HG03558 (cell line): Measurements from ENCODE around the gene DOCK6.

ENCODE experiments used
- ATAC-seq: cut with Tn5 transposase; IDR thresholded peaks from one replicate; pipeline ENCODE4 v1.9.1; 2021; ENCODE audit warnings: moderate number of reproducible peaks; ENCODE audit not compliant: unreplicated experiment; ENCODE audit errors: extremely low read depth

Gene DOCK6, protein sequence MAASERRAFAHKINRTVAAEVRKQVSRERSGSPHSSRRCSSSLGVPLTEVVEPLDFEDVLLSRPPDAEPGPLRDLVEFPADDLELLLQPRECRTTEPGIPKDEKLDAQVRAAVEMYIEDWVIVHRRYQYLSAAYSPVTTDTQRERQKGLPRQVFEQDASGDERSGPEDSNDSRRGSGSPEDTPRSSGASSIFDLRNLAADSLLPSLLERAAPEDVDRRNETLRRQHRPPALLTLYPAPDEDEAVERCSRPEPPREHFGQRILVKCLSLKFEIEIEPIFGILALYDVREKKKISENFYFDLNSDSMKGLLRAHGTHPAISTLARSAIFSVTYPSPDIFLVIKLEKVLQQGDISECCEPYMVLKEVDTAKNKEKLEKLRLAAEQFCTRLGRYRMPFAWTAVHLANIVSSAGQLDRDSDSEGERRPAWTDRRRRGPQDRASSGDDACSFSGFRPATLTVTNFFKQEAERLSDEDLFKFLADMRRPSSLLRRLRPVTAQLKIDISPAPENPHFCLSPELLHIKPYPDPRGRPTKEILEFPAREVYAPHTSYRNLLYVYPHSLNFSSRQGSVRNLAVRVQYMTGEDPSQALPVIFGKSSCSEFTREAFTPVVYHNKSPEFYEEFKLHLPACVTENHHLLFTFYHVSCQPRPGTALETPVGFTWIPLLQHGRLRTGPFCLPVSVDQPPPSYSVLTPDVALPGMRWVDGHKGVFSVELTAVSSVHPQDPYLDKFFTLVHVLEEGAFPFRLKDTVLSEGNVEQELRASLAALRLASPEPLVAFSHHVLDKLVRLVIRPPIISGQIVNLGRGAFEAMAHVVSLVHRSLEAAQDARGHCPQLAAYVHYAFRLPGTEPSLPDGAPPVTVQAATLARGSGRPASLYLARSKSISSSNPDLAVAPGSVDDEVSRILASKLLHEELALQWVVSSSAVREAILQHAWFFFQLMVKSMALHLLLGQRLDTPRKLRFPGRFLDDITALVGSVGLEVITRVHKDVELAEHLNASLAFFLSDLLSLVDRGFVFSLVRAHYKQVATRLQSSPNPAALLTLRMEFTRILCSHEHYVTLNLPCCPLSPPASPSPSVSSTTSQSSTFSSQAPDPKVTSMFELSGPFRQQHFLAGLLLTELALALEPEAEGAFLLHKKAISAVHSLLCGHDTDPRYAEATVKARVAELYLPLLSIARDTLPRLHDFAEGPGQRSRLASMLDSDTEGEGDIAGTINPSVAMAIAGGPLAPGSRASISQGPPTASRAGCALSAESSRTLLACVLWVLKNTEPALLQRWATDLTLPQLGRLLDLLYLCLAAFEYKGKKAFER (N-terminal part only)

DNA sequence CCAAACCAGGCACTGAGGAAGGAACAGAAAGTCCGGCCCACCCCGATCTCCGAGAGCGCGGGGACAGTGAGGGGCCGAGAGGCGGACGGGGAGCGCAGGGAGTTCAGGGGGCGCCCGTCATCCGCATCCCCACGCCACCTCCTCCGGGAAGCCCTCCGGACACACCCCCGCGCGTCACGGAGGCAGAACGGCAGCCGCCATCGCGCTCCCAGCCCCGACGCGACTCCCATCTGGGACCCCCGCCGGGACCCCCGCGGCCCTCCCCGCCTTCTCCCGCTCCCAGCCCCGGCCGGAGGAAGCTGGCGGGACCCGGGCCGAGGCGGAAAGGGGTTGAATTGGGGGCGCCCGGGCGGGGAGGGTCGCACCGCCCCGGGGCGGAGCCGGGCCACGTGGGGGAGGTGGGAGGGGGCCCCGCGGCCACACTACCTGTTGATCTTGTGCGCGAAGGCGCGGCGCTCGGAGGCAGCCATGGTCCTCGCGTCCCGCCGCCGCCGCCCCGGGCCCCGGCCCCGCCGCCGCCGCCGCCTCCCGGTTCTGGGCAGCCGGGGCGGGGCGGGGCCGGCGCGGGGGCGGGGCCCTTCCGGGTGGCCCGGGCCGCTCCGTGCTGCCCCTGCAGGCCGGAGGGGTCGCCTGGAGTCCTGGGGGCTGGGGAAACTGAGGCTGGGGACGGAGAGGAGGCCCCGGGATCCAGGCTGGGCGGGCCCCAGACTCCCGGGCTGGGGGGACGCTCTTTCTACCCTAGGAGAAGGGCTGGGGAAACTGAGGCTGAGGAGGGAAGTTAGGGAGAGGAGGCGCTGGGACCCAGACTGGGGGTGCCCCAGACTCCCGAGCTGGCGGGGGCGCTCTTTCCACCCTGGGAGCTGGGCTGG, at the start of gene DOCK6:
TSS of gene DOCK6 (minus strand) at position 554 of the 869 bp plus-strand sequence. CDS start at position 470, 84 bp downstream.
- ATAC-seq, result no peak

DNA sequence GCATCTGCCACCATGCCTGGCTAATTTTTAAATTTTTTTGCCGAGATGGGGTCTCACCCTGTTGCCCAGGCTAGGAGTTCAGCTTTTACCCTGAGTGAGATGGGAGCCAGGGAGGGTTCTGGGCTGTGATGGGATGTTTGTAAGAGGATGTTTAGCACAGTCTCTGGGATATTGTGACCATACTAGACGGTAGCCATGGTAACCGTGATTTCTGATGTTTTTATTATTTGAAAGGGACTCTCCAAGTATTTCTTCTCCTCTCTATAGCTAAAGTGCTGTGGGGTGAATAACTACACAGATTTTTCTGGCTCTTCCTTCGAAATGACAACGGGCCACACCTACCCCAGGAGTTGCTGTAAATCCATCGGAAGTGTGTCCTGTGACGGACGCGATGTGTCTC, 44.0 kb upstream of the DOCK6 start:
- no peak for ATAC-seq

DNA sequence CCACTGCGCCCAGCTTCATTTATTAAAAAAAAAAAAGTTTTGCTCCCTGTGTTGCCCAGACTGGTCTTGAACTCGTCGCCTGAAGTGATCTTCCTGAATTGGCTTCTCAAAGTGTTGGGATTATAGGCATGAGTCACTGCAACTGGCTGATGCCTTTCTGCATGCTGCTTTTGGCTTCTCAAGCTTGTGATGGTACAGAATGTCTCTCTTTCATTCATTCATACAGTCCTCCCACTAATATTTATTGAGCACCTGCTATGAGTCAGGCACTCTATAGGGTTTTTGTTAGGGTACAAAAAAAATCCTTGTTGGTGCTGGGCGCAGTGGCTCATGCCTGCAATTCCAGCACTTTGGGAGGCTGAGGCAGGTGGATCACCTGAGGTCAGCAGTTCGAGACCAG, 42.6 kb upstream of the DOCK6 start:
- no peak for ATAC-seq

DNA sequence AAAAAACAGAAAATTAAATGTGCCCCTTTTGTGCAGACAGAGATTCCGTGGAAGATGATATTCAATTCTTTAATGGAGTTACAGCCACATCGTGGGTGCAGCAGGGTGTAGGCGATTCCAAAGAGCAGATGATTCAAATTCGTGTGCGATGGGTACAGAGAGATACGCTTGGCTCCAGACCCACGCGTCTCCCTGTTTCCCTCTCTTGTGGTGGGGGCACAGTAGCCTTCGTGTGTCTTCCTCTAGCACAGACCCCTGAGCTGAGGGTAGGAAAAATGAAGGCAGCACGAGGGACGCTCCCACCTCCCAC, 38.4 kb upstream of the DOCK6 start:
- no peak for ATAC-seq

DNA sequence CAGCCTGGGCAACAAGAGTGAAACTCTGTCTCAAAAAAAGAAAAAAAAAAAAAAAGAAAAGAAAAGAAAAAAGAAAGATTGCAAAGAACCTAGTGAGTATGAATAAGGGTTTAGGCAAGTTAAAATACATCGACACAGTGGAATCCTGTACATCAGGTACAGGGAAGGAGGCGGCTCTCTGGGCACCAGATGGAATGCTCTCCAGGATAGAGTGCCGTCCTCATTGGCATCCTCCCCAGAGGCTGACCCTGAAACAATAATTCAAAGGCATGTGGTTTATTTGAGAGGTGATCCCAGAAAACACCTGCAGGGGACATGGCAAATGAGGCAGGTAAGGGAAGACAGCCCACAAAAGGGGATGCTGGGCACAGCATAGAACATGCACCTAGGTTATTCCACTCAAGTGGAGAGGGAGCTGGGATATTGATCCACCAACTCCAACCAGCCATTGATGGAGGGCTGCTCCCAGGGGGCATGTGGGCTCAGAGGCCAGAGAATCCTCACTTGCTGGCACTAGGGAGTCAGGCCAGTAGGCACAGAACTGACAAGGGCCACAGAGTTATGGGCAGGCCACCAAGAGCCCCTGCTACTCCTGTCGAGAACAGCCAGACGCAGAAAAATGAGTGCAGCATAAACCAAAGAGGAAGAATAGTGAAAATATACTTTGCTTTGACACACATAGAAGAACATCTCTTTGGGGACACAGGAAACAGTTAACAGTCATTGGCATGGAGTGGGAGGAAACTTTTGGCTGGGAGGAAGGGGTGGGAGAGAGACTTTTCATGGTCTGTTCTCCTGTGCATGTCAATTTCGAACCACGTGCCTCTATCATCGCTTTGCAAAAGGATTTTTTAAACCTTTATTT, 37.9 kb upstream of the DOCK6 start:
- no peak for ATAC-seq

DNA sequence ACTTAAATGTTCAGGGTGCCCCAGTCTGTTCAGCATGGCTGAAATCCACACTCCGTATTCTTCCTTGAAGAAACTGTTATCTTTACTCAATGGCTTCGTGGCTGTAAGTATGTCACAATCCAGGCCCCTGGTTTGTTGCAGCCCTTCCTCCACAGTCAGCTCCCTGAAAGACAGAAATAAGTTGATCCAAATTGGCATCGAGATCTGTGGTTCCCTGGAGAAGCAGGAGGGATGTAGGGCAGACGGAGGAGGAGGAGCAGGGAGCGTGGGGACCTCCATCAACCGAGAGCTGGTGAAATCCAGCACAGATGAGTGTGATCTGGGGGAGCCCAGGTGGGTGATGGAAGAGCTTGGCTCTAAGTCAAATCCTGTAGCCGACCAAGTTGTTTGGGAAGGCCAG, 33.9 kb upstream of the DOCK6 start:
- no peak for ATAC-seq

DNA sequence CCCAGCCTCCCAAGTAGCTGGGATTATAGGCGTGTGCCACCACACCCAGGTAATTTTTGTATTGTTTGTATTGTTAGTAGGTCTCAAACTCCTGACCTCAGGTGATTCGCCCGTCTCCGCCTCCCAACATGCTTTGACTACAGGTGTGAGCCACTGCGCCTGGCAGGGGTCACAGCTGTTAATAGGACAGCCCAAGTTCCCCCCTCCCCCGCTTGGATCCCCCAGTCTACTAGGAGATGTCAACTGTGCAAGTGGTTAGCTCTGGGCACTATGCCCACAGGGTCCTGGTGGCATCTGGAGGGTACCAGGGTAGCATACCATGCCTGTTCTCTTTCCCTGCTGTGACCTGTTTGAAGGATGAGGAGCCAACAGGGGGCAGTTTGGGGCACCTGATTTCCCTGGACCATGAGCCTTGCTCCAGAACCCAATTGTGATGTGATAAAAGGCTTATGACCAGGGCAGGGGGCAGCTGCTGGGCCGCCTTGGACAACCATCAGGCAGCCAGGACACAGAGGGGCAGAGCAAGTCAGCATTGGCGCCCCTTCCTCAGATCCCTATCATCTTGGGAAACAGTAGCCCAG, 33.4 kb upstream of the DOCK6 start, which contains the start of gene TSPAN16:
TSS of gene TSPAN16 (plus strand) at position 496 of the 581 bp plus-strand sequence. CDS start 138 bp downstream, outside the sequence.
- ATAC-seq, result no peak

DNA sequence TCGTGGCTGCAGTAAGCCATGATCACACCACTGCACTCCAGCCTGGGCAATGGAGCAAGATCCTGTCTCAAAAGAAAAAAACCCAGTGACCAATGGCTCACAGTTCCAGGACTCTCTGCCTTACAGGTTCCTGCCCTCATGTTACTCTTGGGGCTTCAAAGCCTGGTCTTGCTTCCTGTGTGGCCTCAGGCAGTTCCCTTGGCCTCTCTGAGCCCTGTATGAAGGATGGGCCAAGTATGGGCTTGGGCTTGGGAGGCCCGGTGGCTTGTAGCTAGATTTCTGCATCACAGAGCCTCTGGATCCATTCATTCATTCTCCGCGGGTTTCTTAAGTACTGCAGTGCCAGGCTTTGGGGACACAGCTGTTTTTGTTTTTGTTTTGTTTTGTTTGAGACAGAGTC, 32.9 kb upstream of the DOCK6 start:
- no peak for ATAC-seq

DNA sequence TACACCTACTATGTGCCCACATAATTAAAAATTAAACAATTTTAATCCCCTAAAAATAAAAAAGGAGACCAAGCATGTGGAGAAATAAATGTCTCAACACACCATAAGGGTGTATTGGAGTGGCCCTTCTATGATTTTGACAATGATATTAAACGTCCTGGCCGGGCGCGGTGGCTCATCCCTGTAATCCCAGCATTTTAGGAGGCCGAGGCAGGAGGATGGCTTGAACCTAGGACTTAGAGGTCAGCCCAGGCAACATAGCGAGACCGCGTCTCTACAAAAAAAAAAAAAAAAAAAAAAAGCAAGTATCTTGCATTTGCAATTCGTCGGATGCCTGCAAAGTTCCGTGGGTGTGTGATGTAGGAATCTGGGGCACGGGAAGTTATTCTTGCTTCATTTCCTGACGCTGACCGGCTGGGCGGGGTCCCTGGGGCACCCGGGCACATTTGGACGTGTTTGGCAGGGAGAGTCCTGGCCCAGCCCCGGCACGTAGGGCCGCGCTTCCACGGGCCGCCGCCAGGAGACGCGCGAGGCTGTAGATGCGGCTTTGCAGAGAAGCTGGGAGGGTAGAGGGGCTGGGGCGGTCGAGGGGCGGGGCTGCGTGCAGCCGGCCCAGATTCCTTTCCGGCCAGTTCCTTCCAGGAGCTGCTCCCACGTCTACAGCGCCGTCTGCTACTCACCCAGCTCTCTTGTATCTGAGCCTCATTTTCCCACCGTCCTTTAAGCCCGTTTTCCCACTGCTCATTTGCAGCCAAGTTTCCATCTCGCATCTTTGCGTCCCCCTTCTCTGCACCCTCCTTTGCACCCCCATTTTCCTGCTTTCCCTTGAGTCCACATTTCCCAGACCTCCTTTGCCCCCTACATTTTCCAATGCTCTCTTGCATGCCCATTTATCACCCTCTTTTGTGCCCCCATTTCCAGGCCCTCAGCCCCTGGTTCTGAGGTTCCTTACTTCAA, 31.4 kb upstream of the DOCK6 start:
- ATAC-seq, result no peak

DNA sequence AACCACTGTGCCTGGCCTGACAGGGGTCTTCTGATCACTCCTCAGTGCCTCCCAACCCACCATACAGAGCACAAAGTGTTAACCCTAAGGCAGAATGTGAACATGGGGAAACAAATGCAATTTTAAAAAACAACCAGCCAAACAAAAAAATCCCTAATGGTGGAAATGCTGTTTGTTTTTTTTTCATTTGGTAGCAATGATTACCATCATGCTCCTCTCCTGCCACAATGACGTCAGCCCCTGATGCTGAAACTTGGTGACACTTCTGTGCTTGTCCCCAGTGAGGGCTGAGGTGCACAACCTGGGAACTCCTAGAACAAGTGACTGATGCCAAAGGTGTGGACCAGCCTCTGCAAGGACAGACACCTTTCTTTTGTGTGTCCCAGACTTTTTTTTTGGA, 29.7 kb upstream of the DOCK6 start:
- no peak for ATAC-seq

DNA sequence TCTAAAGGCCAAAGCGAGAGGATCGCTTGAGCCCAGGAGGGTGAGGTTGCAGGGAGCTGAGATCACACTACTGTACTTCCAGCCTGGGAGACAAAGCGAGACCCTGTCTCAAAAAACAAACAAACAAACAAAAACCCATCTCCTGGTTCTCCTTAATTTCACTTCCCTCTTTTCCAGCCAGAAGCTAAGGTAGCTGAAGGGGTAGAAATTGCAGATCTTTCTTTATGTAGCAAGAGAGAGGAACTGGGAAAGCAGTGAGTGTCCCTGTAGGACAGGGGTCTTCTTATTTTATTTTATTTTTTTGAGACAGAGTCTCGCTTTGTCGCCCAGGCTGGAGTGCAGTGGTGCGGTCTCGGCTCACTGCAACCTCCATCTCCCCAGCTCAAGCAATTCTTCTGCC, 29.1 kb upstream of the DOCK6 start:
- no peak for ATAC-seq

DNA sequence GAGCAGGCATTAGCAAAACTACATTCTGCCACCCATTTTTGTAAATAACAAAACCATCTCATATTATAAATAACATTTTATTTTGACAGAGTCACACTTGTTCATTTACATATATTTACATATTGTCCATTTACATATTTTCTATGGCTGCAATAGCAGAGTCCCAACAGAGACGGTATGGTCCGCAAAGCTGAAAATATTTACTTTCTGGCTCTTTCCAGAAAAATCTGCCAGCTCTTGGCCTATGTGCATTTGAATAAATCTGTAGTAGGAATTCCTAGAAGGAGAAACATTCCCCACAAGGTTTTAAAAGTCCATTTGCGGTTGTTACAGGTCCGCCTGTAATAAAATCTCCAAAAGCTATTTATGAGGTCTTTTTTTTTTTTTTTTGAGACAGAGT, 27.9 kb upstream of the DOCK6 start:
- no peak for ATAC-seq

DNA sequence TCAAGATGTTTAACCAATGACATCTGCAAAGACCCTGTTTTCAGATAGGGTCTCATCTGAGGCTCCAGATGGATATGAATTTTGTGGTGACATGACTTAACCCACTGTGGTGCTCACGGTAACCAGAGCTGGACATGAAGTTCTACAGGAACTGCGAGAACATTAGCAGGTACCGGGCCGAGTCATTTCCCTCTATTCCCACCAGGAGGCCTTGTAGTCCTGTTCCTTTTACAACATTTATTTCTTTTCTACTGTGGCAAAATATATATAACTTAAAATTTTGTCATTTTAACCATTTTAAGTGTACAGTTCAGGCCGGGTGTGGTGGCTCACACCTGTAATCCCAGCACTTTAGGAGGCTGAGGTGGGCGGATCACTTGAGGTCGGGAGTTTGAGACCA, 26.0 kb upstream of the DOCK6 start:
- no peak for ATAC-seq

DNA sequence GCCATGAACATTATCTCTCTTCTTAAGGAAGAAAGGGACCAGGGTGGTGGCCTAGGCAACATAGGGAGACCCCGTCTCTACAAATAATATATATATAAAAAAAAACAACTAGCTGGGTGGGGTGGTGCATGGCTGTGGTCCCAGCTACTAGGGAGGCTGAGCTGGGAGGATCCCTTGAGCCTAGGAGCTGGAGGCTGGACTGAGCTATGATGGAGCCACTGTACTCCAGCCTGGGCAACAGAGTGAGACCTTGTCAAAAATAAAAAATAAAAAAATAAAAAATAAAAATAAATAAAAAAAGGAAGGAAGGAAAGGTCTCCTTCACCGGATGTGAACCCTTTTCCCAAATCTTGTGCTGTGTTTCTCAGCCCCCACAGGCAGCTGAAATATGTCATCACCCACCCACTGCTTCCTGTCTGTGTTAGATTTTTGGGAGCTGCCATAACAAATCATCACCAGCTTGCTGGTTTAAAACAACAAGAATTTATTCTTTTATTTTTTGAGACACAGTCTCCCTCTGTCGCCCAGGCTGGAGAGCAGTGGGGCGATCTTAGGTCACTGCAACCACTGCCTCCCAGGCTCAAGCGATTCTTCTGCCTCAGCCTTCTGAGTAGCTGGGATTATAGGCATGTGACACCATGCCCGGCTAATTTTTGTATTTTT, 24.1 kb upstream of the DOCK6 start:
- no peak for ATAC-seq

DNA sequence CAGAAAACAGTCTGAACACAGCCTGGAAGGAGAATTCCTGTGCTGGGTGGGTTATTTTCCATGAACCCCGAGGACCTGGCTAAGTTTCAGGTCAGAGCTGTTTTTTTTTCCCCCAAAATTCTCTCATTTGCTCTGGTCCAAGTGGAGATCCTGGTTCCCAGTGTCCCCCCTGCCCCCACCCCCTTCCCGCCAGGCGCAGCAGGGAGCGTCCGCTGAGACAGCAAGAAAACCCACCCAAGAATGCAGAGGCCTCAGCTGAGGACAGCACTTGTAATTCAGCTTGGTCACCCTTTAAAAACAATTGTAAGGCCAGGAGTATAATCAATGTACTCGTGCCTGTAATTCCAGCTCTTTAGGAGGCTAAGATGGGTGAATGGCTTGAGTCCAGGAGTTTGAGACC, 22.2 kb upstream of the DOCK6 start:
- no peak for ATAC-seq

DNA sequence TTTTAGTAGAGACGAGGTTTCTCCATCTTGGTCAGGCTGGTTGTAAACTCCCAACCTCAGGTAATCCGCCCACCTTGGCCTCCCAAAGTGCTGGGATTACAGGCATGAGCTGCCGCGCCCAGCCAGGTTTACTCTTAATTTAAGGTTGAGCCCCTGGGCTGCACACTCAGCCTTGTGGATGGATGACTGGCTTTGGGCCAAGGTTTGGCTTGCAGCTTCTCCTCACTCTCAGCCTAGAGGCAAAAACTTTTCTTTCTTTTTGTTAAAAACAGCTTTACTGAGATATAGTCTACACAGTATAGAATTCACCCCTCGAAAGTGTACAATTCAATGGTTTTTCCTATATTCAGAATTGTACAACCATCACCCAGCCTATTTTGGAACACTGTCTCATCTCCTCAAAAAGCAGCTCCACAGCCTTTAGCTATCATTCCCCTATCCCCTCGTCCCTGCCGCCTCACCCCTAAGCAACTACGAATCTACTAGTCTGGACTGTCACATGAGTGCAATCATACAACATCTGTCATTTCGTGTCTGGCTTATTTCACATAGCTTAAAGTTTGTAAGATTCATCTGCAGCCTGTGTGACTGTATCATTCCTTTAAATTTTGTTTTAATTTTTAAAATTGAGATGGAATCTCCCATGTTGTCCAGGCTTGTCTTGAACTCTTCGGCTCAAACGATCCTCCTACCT, 19.2 kb upstream of the DOCK6 start:
- no peak for ATAC-seq
